ENCODE data around the gene ACE.

Gene ACE

DNA sequence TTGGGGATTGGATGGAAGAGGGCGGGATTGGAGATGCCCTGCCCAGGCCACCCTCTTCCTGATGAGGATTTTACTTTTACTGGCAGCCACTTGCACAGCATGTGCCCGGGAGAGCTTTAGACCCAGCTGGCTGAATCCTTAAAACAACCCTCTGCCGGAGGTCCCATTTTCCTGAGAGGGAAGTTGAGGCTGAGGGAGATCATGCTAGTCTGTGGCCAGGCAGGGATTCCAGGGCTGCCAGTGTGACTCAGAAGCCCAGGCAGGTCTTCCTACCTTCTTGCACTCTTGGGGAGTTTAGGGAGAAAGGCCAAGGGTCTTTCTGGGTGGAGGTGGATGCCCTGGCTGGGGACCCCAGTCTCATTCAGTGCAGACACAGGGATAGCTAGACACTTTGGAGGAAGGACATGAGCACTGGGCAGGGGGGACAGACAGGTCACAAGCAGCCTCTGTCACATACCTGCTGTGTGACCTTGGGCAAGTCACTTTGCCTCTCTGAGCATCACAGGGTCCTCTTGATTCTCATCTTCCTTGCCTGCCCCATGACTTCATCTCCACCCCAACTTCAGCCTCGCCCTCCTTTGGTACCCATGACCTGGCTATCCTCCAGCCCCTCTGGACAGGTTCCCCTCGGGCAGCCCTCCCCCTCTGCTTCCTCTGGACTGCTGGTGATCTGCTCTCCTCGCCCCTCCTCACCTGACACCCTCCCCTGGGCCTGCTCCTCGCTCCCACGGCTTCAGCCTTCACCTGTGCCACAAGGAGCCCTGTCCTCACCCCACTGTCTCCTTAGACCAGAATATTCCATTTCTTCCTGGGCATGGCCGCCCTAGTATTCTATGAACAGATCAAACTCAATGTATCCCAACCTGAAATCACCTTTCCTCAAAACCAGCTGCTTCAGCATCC is 62.1 kb downstream of the ACE start:
- DNase-seq = no peak

- DNase-seq = no peak
Measured at GRCh38 chr17:63540590-63540989, 63.7 kb downstream of the ACE start.

DNA sequence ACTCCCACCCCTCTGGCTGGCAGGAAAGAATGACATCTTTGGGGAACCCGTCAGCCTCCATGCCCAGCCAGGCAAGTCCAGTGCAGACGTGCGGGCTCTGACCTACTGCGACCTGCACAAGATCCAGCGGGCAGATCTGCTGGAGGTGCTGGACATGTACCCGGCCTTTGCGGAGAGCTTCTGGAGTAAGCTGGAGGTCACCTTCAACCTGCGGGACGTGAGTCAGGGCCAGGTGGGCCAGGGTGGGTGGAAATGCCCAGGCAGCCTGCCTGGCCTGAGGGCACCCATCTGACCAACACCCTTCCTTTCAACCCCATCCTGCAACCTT is 65.3 kb downstream of the ACE start:
- DNase-seq = no peak

- DNase-seq = no peak
Measured at GRCh38 chr17:63542942-63543821, 66.3 kb downstream of the ACE start.

GRCh38 chr17:63543822-63544420 is 67.1 kb downstream of the ACE start:
- DNase-seq = no peak

DNA sequence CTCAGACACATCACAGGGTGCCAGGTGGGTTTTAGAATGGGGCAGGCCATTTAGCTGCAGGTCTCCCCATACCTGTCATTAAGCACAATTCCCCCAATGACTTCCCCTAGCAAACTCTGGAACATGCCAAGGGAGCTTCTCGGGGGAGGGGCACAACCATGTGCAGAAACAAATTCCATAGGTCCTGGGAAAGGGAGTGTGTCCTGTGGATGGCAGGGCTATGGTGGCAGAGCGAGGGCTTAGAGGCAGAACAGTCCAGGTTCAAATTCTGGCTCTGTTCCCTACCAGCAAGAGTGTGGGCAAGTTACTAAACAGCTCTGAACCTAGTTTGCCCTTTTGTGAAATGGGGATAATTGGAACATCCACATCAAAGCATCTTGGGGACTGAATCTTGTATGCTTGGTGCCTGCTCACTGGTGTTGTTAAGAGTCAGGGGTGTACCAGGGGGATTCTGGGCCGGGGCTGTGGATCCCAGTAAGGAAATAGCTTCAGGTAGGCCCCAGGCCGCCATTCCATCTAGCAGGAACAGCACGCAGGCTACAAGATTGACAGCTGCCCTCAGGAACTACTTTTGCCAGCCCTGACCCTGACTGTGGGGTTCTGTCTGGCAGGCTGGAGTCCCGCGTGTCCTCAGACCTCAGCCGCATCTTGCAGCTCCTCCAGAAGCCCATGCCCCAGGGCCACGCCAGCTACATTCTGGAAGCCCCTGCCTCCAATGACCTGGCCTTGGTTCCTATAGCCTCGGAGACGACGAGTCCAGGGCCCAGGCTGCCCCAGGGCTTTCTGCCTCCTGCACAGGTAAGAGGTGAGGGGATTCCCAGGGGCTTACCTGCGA is 67.8 kb downstream of the ACE start:
- DNase-seq = no peak

- DNase-seq = no peak
Measured at GRCh38 chr17:63546308-63547082, 69.6 kb downstream of the ACE start.

- no peak for DNase-seq
Measured at GRCh38 chr17:63547083-63547523, 70.2 kb downstream of the ACE start.

Measured in fibroblast of skin of right quadriceps (primary cell).